ENCODE data around the gene RNF126.
A peak's percentile ranks its signal among the peaks of the same experiment; 100 is the strongest.
"Not testable (repeated sequence)": the region's sequence is repeated elsewhere in the genome, so short reads cannot be mapped to it uniquely, and the experiment has no call there.

The RNF126 gene

GRCh38 chr19:685454-685931 is 22.5 kb upstream of the RNF126 start:
- DNase-seq: no peak

GRCh38 chr19:682678-683320 is 19.8 kb upstream of the RNF126 start:
- no peak for DNase-seq

- DNase-seq: no peak
Observed at GRCh38 chr19:681029-682019, 18.3 kb upstream of the RNF126 start.

- DNase-seq: peak; percentile 94
Observed at GRCh38 chr19:680287-681028, 17.4 kb upstream of the RNF126 start.

GRCh38 chr19:679418-680286 is 16.6 kb upstream of the RNF126 start:
- DNase-seq: no peak

GRCh38 chr19:678791-679388 is 15.9 kb upstream of the RNF126 start:
- no peak for DNase-seq

GRCh38 chr19:677601-678436 is 14.8 kb upstream of the RNF126 start:
- no peak for DNase-seq

- DNase-seq: no peak
Observed at GRCh38 chr19:677201-677600, 14.2 kb upstream of the RNF126 start.

- DNase-seq: no peak
Observed at GRCh38 chr19:676339-677105, 13.5 kb upstream of the RNF126 start, which contains the start of gene FSTL3. FSTL3 (plus strand) TSS chr19:676392; CDS start chr19:676424, 32 bp downstream.

- DNase-seq: no peak
Observed at GRCh38 chr19:676007-676338, 13.0 kb upstream of the RNF126 start.

GRCh38 chr19:674282-675151 is 11.5 kb upstream of the RNF126 start:
- no peak for DNase-seq

- DNase-seq: no peak
Observed at GRCh38 chr19:670609-671075, 7.6 kb upstream of the RNF126 start.

- not testable (repeated sequence) for DNase-seq
Observed at GRCh38 chr19:668675-669434, 5.8 kb upstream of the RNF126 start.

- not testable (repeated sequence) for DNase-seq
Observed at GRCh38 chr19:666985-667573, 4.1 kb upstream of the RNF126 start.

- DNase-seq: peak; percentile 79
Observed at GRCh38 chr19:664913-665443, 2.0 kb upstream of the RNF126 start.

- DNase-seq: no peak
Observed at GRCh38 chr19:663682-664117, 686 bp upstream of the RNF126 start.

All from NCI-H2171 (cell line).